ENCODE measurements around the gene ACY1.
"Not testable (repeated sequence)": the region's sequence is repeated elsewhere in the genome, so short reads cannot be mapped to it uniquely, and the experiment has no call there.

The ACY1 gene

GRCh38 chr3:51992017-51992682, 8.8 kb downstream of the ACY1 start:
- Mint-ChIP-seq H3K27ac (no peak overlapping the region), H3K27me3 (peaks cover 2% of the 10 kb centered on the region), H3K36me3 (ENCODE audit: low read depth) (peaks cover 66% of the 10 kb centered on the region), H3K9me3 (no peaks in the 10 kb centered on the region), H3K4me3 (no peak overlapping the region), H3K4me1 (ENCODE audit: low read depth) (peaks cover 24% of the 10 kb centered on the region)
- intact Hi-C loops (cut with micrococcal nuclease) = no loop called here

GRCh38 chr3:51993657-51994056, 10.3 kb downstream of the ACY1 start:
- Mint-ChIP-seq H3K4me1 (ENCODE audit: low read depth) (peaks cover 24% of the 10 kb centered on the region), H3K36me3 (ENCODE audit: low read depth) (peaks cover 60% of the 10 kb centered on the region)
- H3K4me3 Mint-ChIP-seq; H3K27me3 Mint-ChIP-seq; intact Hi-C loops (cut with micrococcal nuclease); H3K9me3 Mint-ChIP-seq; H3K27ac Mint-ChIP-seq: not testable (repeated sequence)

GRCh38 chr3:51994530-51994929, 11.2 kb downstream of the ACY1 start:
- Mint-ChIP-seq H3K27ac (peak overlapping the region; percentile 92), H3K4me3 (peak overlapping the region; percentile 99), H3K9me3 (no peaks in the 10 kb centered on the region), H3K36me3 (ENCODE audit: low read depth) (peaks cover 54% of the 10 kb centered on the region), H3K27me3 (peaks cover 9% of the 10 kb centered on the region), H3K4me1 (ENCODE audit: low read depth) (peaks cover 24% of the 10 kb centered on the region)
- intact Hi-C loops (cut with micrococcal nuclease) = no loop called here

GRCh38 chr3:51995346-51996163, 12.2 kb downstream of the ACY1 start, which contains the start of gene RPL29:
Gene RPL29 (minus strand): TSS chr3:51995895. CDS start chr3:51995461, 434 bp downstream.
- Mint-ChIP-seq H3K4me1 (ENCODE audit: low read depth) (peaks cover 24% of the 10 kb centered on the region), H3K27me3 (peaks cover 9% of the 10 kb centered on the region), H3K36me3 (ENCODE audit: low read depth) (peaks cover 54% of the 10 kb centered on the region), H3K27ac (peak within 1 kb of the TSS; percentile 92), H3K4me3 (peak within 1 kb of the TSS; percentile 99), H3K9me3 (no peaks in the 10 kb centered on the region)
- intact Hi-C loops (cut with micrococcal nuclease) = loop anchor here (1.0 kb wide), 1 partner anchor 53 kb away; the partner anchor contains the start of gene PARP3

GRCh38 chr3:51997172-51997571, 13.8 kb downstream of the ACY1 start:
- H3K27ac Mint-ChIP-seq = no peak overlapping the region
- no peak overlapping the region for H3K4me3 Mint-ChIP-seq
- H3K36me3 Mint-ChIP-seq (ENCODE audit: low read depth) = peaks cover 37% of the 10 kb centered on the region
- H3K9me3 Mint-ChIP-seq = no peaks in the 10 kb centered on the region
- intact Hi-C loops (cut with micrococcal nuclease) = no loop called here
- H3K4me1 Mint-ChIP-seq (ENCODE audit: low read depth) = peaks cover 26% of the 10 kb centered on the region
- H3K27me3 Mint-ChIP-seq = peaks cover 11% of the 10 kb centered on the region

- peaks cover 13% of the 10 kb centered on the region for H3K27me3 Mint-ChIP-seq
- H3K4me3 Mint-ChIP-seq = no peak overlapping the region
- peaks cover 28% of the 10 kb centered on the region for H3K36me3 Mint-ChIP-seq (ENCODE audit: low read depth)
- no peak overlapping the region for H3K27ac Mint-ChIP-seq
- H3K9me3 Mint-ChIP-seq = no peaks in the 10 kb centered on the region
- intact Hi-C loops (cut with micrococcal nuclease) = no loop called here
- H3K4me1 Mint-ChIP-seq (ENCODE audit: low read depth) = peaks cover 26% of the 10 kb centered on the region
Measured at GRCh38 chr3:51997935-51998596, 14.7 kb downstream of the ACY1 start.

GRCh38 chr3:51998774-51999173, 15.4 kb downstream of the ACY1 start:
- Mint-ChIP-seq H3K4me3 (no peak overlapping the region), H3K4me1 (ENCODE audit: low read depth) (peaks cover 21% of the 10 kb centered on the region), H3K9me3 (no peaks in the 10 kb centered on the region), H3K36me3 (ENCODE audit: low read depth) (peaks cover 21% of the 10 kb centered on the region), H3K27me3 (peaks cover 15% of the 10 kb centered on the region), H3K27ac (no peak overlapping the region)
- intact Hi-C loops (cut with micrococcal nuclease) = no loop called here

- H3K4me1 Mint-ChIP-seq (ENCODE audit: low read depth) = peaks cover 10% of the 10 kb centered on the region
- H3K4me3 Mint-ChIP-seq = no peak overlapping the region
- intact Hi-C loops (cut with micrococcal nuclease) = loop anchor here (5.0 kb wide), 1 partner anchor 52 kb away; no protein-coding TSS in a partner anchor
- H3K27me3 Mint-ChIP-seq = peaks cover 15% of the 10 kb centered on the region
- H3K27ac Mint-ChIP-seq = no peak overlapping the region
- no peaks in the 10 kb centered on the region for H3K9me3 Mint-ChIP-seq
- peaks cover 11% of the 10 kb centered on the region for H3K36me3 Mint-ChIP-seq (ENCODE audit: low read depth)
Measured at GRCh38 chr3:51999846-52000245, 16.5 kb downstream of the ACY1 start.

GRCh38 chr3:52001443-52001974, 18.2 kb downstream of the ACY1 start:
- no peak overlapping the region for H3K27ac Mint-ChIP-seq
- H3K27me3 Mint-ChIP-seq = peaks cover 15% of the 10 kb centered on the region
- intact Hi-C loops (cut with micrococcal nuclease) = loop anchor here (1.0 to 5.0 kb wide), 2 partner anchors 51 to 143 kb away; no protein-coding TSS in a partner anchor
- H3K4me1 Mint-ChIP-seq (ENCODE audit: low read depth) = peaks cover 23% of the 10 kb centered on the region
- no peaks in the 10 kb centered on the region for H3K36me3 Mint-ChIP-seq (ENCODE audit: low read depth)
- H3K4me3 Mint-ChIP-seq = no peak overlapping the region
- H3K9me3 Mint-ChIP-seq = no peaks in the 10 kb centered on the region

GRCh38 chr3:52002748-52003147, 19.4 kb downstream of the ACY1 start:
- no peaks in the 10 kb centered on the region for H3K36me3 Mint-ChIP-seq (ENCODE audit: low read depth)
- intact Hi-C loops (cut with micrococcal nuclease) = loop anchor here (2.0 to 5.0 kb wide), 2 partner anchors 50 to 120 kb away; no protein-coding TSS in a partner anchor
- H3K4me3 Mint-ChIP-seq = no peak overlapping the region
- peaks cover 24% of the 10 kb centered on the region for H3K4me1 Mint-ChIP-seq (ENCODE audit: low read depth)
- no peak overlapping the region for H3K27ac Mint-ChIP-seq
- H3K27me3 Mint-ChIP-seq = peaks cover 12% of the 10 kb centered on the region
- H3K9me3 Mint-ChIP-seq = no peaks in the 10 kb centered on the region

- H3K4me3 Mint-ChIP-seq = no peak overlapping the region
- no peak overlapping the region for H3K27ac Mint-ChIP-seq
- H3K9me3 Mint-ChIP-seq = no peaks in the 10 kb centered on the region
- intact Hi-C loops (cut with micrococcal nuclease) = loop anchor here (5.0 kb wide), 1 partner anchor 48 kb away; no protein-coding TSS in a partner anchor
- peaks cover 24% of the 10 kb centered on the region for H3K4me1 Mint-ChIP-seq (ENCODE audit: low read depth)
- H3K36me3 Mint-ChIP-seq (ENCODE audit: low read depth) = no peaks in the 10 kb centered on the region
- H3K27me3 Mint-ChIP-seq = peaks cover 6% of the 10 kb centered on the region
Measured at GRCh38 chr3:52004163-52004787, 20.9 kb downstream of the ACY1 start.

GRCh38 chr3:52004906-52005395, 21.6 kb downstream of the ACY1 start:
- H3K27me3 Mint-ChIP-seq = peaks cover 6% of the 10 kb centered on the region
- intact Hi-C loops (cut with micrococcal nuclease) = loop anchor here (5.0 kb wide), 1 partner anchor 47 kb away; no protein-coding TSS in a partner anchor
- peaks cover 24% of the 10 kb centered on the region for H3K4me1 Mint-ChIP-seq (ENCODE audit: low read depth)
- no peak overlapping the region for H3K4me3 Mint-ChIP-seq
- no peaks in the 10 kb centered on the region for H3K9me3 Mint-ChIP-seq
- peak overlapping the region; percentile 0 for H3K27ac Mint-ChIP-seq
- H3K36me3 Mint-ChIP-seq (ENCODE audit: low read depth) = no peaks in the 10 kb centered on the region

GRCh38 chr3:52005571-52005986, 22.2 kb downstream of the ACY1 start:
- peaks cover 6% of the 10 kb centered on the region for H3K27me3 Mint-ChIP-seq
- H3K36me3 Mint-ChIP-seq (ENCODE audit: low read depth) = no peaks in the 10 kb centered on the region
- H3K4me3 Mint-ChIP-seq = no peak overlapping the region
- intact Hi-C loops (cut with micrococcal nuclease) = no loop called here
- peaks cover 24% of the 10 kb centered on the region for H3K4me1 Mint-ChIP-seq (ENCODE audit: low read depth)
- peak overlapping the region; percentile 42 for H3K27ac Mint-ChIP-seq
- H3K9me3 Mint-ChIP-seq = no peaks in the 10 kb centered on the region
